GM19328 (cell line): Measurements from ENCODE around the gene PI4KA.

Source experiments
- ATAC-seq: cut with Tn5 transposase; IDR thresholded peaks from one replicate; pipeline ENCODE4 v1.9.1; 2021; ENCODE audit warnings: mild to moderate bottlenecking, moderate library complexity; ENCODE audit not compliant: unreplicated experiment

The PI4KA gene

DNA sequence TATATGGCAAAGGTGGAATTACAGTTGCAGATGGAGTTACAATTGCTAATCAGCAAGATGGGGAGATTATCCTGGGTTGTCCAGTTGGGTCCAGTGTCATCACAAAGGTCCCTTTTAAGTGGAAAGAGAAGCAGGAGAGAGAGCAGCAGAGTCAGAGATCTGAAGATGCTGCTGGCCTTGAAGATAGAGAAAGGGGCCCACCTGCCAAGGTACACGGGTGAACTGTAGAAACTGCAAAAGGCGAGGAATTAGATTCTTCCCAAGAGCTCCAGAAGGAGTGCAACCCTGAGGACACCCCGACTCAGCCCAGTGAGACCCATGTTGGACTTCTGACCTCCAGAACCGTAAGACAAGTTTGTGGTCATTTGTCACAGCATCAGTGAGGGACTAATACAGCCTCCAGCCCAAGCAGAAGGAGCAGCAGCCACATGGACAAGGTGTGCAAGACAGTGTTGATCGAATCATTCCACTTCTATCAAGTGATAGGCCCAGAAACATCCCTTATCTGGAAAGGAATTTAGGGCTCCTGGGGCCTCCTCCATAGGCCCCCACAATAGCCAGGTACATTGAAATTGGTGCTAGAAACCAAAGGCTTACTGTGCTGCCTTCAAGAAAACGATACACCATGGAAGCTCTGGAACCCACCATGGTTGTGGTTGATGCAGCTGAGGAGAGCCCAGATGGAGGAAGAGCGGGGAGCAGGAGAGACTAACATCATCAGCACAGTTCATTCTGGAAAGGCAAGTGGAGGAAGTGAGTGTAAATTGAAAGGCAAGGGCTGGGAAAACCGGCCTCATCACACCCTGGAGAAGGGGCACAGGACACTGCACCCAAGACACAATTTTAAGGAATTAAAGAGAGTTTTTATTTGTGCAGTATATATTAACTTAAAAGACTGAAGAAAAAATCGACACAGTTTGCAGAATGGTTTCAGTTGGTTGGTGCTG lies 23.5 kb upstream of the PI4KA start:
- no peak for ATAC-seq

DNA sequence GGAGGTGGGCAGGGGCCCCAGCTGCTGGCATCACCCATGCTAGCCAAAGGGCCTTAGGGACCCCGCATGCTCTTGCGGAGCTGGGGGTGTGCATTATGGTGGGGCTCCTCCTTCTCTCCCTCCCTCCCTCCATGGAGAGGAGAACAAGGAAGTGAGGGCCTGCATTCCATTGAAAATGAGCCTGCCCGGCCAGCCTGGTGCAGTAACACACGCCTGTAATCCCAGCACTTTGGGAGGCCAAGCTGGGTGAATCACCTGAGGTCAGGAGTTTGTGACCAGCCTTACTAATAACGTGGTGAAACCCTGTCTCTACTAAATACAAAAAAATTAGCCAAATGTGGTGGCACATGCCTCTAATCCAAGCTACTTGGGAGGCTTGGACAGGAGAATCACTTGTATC lies 22.6 kb upstream of the PI4KA start:
- no peak for ATAC-seq

DNA sequence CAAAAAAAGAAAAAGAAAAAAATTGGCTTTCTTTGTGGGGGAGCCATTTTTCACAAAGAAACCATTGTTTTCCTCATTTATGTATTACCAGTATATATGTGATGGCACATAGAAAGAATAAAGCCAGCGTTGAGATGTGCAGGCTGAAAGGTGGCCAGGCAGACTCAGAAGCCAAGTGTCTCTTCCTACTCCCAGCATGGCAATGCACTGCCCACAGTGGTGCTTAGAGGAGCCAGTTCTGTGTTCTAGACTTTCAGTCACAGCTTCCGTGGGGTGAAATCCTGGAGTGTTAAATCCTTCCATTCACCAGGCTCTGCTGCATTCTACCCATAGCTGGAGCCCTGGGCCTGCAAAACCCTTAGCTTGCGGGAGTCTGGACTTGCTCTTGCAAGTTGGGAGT lies 19.1 kb upstream of the PI4KA start:
- ATAC-seq: no peak

DNA sequence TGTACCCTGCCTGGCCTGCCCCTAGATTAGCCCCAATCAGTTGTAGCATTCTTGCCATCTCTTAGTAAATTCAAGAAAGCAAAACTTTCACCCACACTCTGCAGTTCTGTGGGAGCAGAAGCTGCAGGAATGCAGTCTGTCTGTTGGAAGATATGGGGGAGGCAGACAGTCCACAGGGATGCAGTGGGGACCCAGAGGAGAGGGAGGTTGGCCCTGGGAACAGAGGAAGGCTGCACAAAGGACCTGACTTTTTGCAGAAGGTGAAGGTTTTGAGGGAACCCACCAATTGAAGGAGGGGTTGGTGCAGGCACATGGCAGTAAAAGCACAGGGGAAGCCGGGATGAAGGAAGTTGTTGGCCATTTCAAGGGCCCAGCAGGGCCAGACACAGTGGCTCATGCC lies 16.7 kb upstream of the PI4KA start:
- ATAC-seq: no peak

DNA sequence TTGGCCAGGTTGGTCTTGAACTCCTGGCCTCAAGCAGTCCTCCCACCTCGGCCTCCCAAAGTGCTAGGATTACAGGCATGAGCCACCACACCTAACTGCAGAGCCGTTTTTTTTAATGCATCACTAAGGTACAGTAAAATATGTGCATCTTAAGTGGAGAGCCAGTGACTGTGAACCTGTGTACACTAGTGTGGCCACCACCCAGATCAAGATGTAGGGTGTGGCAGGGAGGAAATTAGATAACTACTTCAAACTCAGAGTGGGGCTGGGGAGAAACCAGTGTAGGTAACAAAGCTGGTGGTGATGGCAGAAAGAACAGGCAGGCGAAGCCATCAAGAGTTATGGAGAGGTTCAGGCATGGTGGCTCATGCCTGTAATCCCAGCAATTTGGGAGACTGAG lies 14.6 kb upstream of the PI4KA start:
- ATAC-seq: no peak

GRCh38 chr22:20869234-20869633 lies 10.6 kb upstream of the PI4KA start:
- ATAC-seq: no peak

- ATAC-seq: no peak
Observed at GRCh38 chr22:20868025-20868962, 9.7 kb upstream of the PI4KA start.

DNA sequence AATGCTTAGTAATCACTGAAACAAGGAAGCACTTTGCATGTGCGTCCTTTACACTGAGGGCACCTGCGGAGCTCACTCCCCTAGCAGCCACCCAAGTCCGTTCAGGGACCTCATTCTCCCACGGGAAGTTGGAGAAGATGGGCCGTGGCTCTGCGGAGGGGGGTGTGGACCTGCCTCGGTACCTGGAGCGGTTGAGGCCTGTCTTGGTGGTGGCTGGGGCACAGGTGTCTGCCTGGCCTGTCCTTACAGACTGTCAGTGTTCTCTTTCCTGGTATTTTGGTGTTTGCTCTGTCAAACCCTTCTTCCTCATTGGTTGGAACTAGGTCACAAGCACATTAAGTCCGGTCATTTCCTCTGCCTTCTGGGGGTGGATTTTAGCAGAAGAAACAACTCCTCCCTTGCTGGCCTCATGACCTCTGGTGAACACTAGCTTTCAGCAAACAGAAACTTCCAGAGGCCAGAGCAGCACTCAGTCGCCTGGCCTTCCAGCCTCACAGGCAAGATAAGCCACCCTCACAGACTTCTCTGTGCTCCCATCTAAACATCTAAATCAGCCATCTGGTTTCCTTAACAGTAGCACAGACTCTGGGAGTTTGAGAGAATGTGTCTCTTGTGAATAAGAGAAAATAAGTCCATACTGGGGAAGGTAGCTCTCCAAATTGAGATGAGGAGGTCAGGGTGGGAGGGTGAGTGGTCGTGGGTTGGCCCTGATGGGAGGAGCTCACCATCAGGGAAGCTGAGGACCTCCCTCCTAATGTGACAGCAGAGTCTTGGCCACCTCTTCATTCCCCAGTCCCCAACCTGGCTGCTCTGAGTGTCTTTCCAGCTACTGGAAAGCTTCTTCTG lies 8.8 kb upstream of the PI4KA start:
- no peak for ATAC-seq

DNA sequence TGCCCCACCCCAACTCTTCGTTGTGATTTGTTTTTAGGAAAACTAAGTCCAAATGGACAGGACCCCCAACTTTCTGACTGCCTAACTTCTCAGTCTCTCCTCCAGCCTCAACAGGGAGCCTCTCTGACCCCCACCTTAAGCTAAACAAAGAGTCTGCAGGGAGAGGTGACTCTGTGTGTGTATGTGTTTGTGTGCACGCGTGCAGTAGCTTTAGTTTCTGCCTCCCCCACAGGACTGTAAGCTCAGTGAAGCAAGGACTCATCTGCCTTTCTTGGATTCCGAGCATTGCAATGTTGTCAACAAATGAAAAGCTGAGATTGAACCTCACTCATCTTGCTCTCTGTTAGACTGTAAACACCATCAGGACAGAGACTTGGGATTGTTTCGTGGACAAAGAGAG lies 8.1 kb upstream of the PI4KA start:
- no peak for ATAC-seq

DNA sequence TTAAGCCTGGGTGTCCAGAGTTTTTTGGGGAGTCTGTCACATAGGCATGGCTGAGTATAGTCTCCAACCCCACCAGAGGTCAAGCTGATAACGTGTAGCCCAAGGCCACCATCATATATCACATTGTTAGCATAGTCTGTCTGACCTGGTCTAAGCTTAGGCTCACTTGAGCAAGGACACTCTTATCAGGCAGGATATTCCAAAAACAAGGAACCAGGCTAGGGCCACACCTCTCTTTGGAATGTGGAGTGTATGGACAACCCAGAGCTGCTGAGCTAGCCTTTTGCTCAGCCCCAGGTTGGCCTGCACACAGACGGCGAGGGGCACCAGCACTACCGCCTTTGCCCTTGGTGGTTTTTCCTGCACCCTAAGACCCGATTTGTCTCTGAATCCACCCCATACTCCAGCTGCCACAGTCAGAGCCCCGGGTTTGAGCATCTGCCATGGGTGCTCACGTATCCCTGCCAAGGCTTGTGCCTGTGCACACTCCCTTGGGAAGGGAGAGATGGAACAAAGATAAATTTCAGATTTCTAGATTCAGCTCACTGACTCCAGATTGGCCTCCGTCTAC lies 7.3 kb upstream of the PI4KA start:
- ATAC-seq: no peak

DNA sequence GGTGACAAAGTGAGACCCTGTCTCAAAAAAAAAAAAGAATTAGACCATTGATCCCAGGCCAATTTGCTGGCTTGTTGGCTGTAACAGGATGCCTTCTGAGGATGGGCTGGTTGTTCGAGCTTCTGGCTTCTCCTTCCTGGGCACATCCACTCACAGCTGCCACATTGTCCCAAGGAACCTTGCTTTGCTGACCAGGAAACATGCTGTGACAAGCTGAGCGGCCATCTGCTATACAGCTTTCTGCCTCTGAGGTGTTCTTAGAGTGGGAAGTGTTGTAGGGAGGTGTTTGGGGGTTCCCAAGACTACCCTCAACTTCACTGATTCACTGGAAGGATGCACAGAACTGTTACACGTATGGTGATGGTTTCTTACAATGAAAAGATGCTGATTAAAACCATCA lies 6.7 kb upstream of the PI4KA start:
- no peak for ATAC-seq

- ATAC-seq: no peak
Observed at GRCh38 chr22:20864186-20864908, 5.7 kb upstream of the PI4KA start.

GRCh38 chr22:20863366-20863765 lies 4.8 kb upstream of the PI4KA start:
- ATAC-seq: no peak

DNA sequence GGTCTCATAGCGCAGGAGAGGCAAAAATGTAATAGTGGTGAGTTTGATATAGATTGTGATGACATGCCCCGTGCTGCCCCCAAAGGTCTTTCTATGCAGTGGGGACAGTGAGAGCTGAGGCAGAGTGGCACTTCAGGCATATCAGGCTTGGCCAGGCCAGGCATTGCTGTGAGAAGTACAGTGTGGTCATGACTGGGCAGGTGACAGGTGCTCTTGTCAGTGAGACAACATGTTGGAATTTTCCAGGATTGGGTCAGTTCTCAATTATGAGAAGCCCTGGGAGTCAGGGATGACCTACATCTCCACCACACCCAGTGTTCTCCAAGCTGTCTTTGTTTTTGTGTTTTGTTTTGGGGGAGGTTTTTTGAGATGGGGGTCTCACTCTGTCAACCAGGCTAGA lies 3.9 kb upstream of the PI4KA start:
- ATAC-seq: no peak

DNA sequence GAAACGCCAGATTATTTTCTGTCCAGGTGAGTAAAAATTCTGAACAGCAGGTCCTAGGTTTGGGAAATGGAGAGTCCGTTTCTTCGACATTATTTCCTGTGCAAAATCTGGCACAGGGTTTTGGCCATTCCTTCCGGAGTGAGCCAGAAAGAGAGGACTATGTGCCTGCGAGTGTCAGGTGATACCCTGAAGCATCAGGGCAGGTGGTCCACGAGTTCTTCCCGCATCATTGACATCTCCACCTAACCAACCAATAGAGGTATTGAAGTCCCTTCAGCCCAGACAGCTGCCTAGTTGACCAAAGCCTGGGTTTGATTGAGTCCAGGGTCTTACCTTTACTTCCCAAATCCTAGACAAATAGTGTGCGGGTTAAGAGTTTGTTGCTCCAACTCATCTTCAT lies 1.0 kb upstream of the PI4KA start:
- no peak for ATAC-seq

DNA sequence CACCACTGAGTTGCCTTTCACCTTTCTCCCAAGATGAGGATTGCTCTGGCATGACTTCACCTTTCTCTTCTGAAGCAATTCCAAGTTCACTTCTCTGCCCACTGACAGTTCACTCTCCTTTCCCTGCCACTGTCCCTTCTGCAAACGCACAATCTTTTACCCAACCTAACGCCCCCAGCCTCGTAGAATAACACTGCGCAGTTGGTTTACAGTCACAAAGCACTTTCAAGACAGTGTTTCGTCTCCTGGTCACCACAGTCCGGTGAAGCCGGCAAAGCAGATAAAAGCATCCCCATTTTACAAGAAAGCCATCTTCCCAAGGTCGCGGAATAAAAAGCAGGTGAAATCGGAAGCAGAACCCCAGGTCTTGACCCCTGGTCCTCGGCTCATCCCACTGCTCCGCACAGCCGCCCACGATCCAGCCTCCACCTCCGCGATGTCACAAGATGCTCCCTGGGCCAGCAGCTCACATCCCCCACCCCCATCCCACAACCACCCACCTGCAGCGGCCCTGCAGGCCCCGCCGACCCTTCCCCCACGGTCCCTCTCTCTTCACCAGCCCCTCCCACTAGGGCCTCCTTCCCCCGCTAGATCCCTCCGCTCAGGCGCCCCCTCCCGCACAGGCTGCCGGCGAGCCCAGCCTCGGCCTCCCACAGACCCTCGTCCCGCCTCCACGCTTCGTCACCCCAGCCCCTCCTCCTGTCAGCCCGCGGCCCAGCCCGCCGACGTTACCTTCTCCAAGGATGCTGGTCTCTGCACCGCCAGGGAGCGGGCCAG lies 585 bp downstream of the PI4KA start:
- peak; percentile 42 for ATAC-seq

- no peak for ATAC-seq
Observed at GRCh38 chr22:20857247-20857643, 1.4 kb downstream of the PI4KA start.

DNA sequence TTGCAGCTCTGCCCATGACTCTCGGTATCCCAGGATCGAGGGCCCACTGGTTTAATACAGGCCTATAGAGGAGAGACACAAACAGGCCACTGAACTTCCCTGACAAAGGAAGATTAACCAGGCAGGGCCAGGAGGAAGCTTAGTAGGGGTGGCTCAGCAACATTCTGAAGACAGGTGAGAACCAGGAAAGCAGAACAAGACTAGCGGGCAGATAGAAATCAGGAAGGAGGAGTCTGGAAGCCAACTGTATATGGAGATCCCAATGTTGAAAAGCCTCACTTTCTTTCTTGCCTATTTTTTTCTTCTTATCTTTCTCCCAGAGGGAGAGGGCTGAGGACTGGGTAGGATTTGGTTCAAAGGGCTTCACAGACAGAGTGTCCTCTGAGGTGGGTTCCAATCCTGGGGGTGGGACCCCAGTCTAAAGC lies 5.4 kb downstream of the PI4KA start:
- no peak for ATAC-seq

DNA sequence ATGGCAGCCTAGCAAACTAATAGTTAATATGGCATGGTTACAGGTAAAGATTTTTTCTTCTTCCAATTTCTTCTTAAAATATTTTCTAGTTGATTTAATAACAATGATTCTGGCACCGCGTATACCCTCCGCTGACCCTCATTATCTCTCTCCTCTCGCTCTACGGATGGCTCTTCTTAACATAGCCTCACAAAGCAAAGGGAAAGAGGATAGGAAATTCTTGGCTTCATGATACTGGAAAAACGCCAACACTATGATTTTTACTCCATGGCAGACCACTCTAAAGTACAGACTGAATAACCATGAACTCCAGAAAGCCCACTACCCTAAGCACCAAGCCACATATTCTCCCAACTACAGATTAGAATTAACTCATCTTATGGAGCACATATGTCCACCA lies 6.1 kb downstream of the PI4KA start:
- no peak for ATAC-seq
